Effector CD8-positive, alpha-beta T cell (primary cell): ENCODE measurements around the gene PRR19.

Experiments
- DNase-seq: peaks from one replicate; lab custom pipeline; 2025; lab: John Stamatoyannopoulos, UW

PRR19 gene

GRCh38 chr19:42349378-42350107 is 47.6 kb downstream of the PRR19 start:
- DNase-seq, result no peak

- DNase-seq, result no peak
These were observed 48.5 kb downstream of the PRR19 start for GRCh38 chr19:42350417-42350816.

- DNase-seq, result no peak
These were observed 49.3 kb downstream of the PRR19 start for GRCh38 chr19:42351079-42351735.

GRCh38 chr19:42352301-42353259 is 50.6 kb downstream of the PRR19 start:
- no peak for DNase-seq

GRCh38 chr19:42353341-42354015 is 51.5 kb downstream of the PRR19 start:
- no peak for DNase-seq

GRCh38 chr19:42355896-42356295 is 54.0 kb downstream of the PRR19 start:
- DNase-seq, result no peak

- DNase-seq, result no peak
These were observed 54.8 kb downstream of the PRR19 start for GRCh38 chr19:42356686-42357085.

- no peak for DNase-seq
These were observed 55.4 kb downstream of the PRR19 start for GRCh38 chr19:42357290-42357689.
